H9 (cell line): Measurements from ENCODE around the gene ITCH. TPM values are rescaled to one million over a fixed set of nuclear protein-coding genes. Genes with fewer than 3 reads are reported as not detected.
"Not testable (repeated sequence)": the region's sequence is repeated elsewhere in the genome, so short reads cannot be mapped to it uniquely, and the experiment has no call there.

Experiments used
- DNase-seq: peaks from one replicate; pipeline ENCODE4 v3.0.0-alpha.2; 2017
- H2AFZ ChIP-seq: one replicate; pipeline ENCODE4 v1.6.1; 2013; ENCODE audit warnings: mild to moderate bottlenecking, low read length, control low read depth, moderate library complexity
- H2AK5ac ChIP-seq: 2 replicates; pipeline ENCODE4 v1.6.1; 2013; ENCODE audit warnings: low read length, control low read depth, mixed read lengths; ENCODE audit not compliant: insufficient read length
- H2BK120ac ChIP-seq: one replicate; pipeline ENCODE4 v1.6.1; 2013; ENCODE audit warnings: low read depth, mild to moderate bottlenecking, low read length, control low read depth, inconsistent platforms; ENCODE audit not compliant: poor library complexity, severe bottlenecking
- H2BK12ac ChIP-seq: 2 replicates; pipeline ENCODE4 v1.6.1; 2013; ENCODE audit warnings: low read length, control low read depth, mixed read lengths, low read depth; ENCODE audit not compliant: insufficient read length
- H2BK15ac ChIP-seq: 2 replicates; pipeline ENCODE4 v1.6.1; 2013; ENCODE audit warnings: low read depth, low read length, control low read depth
- H2BK20ac ChIP-seq: one replicate; pipeline ENCODE4 v1.6.1; 2013; ENCODE audit warnings: low read depth, mild to moderate bottlenecking, low read length, control low read depth, inconsistent platforms; ENCODE audit not compliant: poor library complexity, severe bottlenecking
- H2BK5ac ChIP-seq: 2 replicates; pipeline ENCODE4 v1.6.1; 2013; ENCODE audit warnings: low read length, control low read depth, mixed read lengths; ENCODE audit not compliant: insufficient read length
- H3K14ac ChIP-seq: 2 replicates; pipeline ENCODE4 v1.6.1; 2013; ENCODE audit warnings: low read length, control low read depth; ENCODE audit not compliant: insufficient read depth
- H3K18ac ChIP-seq: 2 replicates; pipeline ENCODE4 v1.6.1; 2013; ENCODE audit warnings: low read depth, mild to moderate bottlenecking, mixed read lengths, low read length, control low read depth; ENCODE audit not compliant: insufficient read length
- H3K23ac ChIP-seq: 2 replicates; pipeline ENCODE4 v1.6.1; 2013; ENCODE audit warnings: low read length, control low read depth, mixed read lengths, low read depth; ENCODE audit not compliant: insufficient read length
- H3K23me2 ChIP-seq: 2 replicates; pipeline ENCODE4 v1.6.1; 2013; ENCODE audit warnings: low read depth, mild to moderate bottlenecking, mixed read lengths, low read length, control low read depth; ENCODE audit not compliant: insufficient read length, poor library complexity, severe bottlenecking
- H3K27ac ChIP-seq: 2 replicates; pipeline ENCODE4 v1.5.1; 2013; ENCODE audit warnings: low read length, control low read depth, mixed read lengths, low read depth; ENCODE audit not compliant: insufficient read length
- H3K27me3 ChIP-seq: 2 replicates; pipeline ENCODE4 v1.6.1; 2013; ENCODE audit warnings: low read length, control low read depth, inconsistent platforms; ENCODE audit not compliant: insufficient read depth
- H3K4ac ChIP-seq: 2 replicates; pipeline ENCODE4 v1.6.1; 2013; ENCODE audit warnings: low read depth, mild to moderate bottlenecking, control low read depth, inconsistent platforms, low read length, moderate library complexity
- H3K4me1 ChIP-seq: 2 replicates; pipeline ENCODE4 v1.6.1; 2013; ENCODE audit warnings: low read length, control low read depth, inconsistent platforms; ENCODE audit not compliant: insufficient read depth
- H3K4me2 ChIP-seq: 2 replicates; pipeline ENCODE4 v1.6.1; 2013; ENCODE audit warnings: low read length, control low read depth, mixed read lengths; ENCODE audit not compliant: insufficient read length, insufficient read depth
- H3K56ac ChIP-seq: 2 replicates; pipeline ENCODE4 v1.6.1; 2013; ENCODE audit warnings: low read depth, mild to moderate bottlenecking, mixed read lengths, low read length, control low read depth; ENCODE audit not compliant: insufficient read length
- H3K79me1 ChIP-seq: 2 replicates; pipeline ENCODE4 v1.6.1; 2013; ENCODE audit warnings: low read depth, mild to moderate bottlenecking, moderate library complexity, low read length, control low read depth, inconsistent platforms; ENCODE audit not compliant: insufficient read depth, poor library complexity, severe bottlenecking
- H3K79me2 ChIP-seq: 2 replicates; pipeline ENCODE4 v1.6.1; 2013; ENCODE audit warnings: low read length, control low read depth, inconsistent platforms; ENCODE audit not compliant: insufficient read depth
- H3K9ac ChIP-seq: 2 replicates; pipeline ENCODE4 v1.6.1; 2013; ENCODE audit warnings: low read length, control low read depth, mixed read lengths; ENCODE audit not compliant: insufficient read length; ENCODE audit errors: extremely low read depth
- H3K9me3 ChIP-seq: one replicate; pipeline ENCODE4 v1.6.1; 2013; ENCODE audit warnings: low read depth, low read length, inconsistent platforms; ENCODE audit not compliant: control insufficient read depth
- H3T11ph ChIP-seq: one replicate; pipeline ENCODE4 v1.6.1; 2013; ENCODE audit warnings: mild to moderate bottlenecking, low read length, control low read depth, inconsistent platforms
- H4K20me1 ChIP-seq: one replicate; pipeline ENCODE4 v1.6.1; 2013; ENCODE audit not compliant: control insufficient read depth, insufficient read length, insufficient read depth
- H4K5ac ChIP-seq: 2 replicates; pipeline ENCODE4 v1.6.1; 2013; ENCODE audit warnings: low read depth, mild to moderate bottlenecking, mixed read lengths, low read length, control low read depth; ENCODE audit not compliant: insufficient read length
- H4K8ac ChIP-seq: replicated peaks from 2 replicates; pipeline ENCODE4 v1.6.1; 2013; ENCODE audit warnings: low read length, control low read depth, mixed read lengths, low read depth; ENCODE audit not compliant: insufficient read length
- H4K91ac ChIP-seq: 2 replicates; pipeline ENCODE4 v1.6.1; 2013; ENCODE audit warnings: low read depth, mild to moderate bottlenecking, moderate library complexity, mixed read lengths, low read length, control low read depth; ENCODE audit not compliant: insufficient read length
- H3K27ac Mint-ChIP-seq, 3 experiments: 2 replicates in 2 of 3; 3 replicates in 1 of 3; pipeline ENCODE4 v1.8.0; 2020 to 2021; ENCODE audit warnings: mixed read lengths in 3 of 3, mild to moderate bottlenecking in 1 of 3, moderate library complexity in 1 of 3
- H3K27me3 Mint-ChIP-seq: 2 replicates; pipeline ENCODE4 v1.8.0; 2021; ENCODE audit warnings: low read depth, mild to moderate bottlenecking, moderate library complexity, mixed read lengths
- H3K36me3 Mint-ChIP-seq, 3 experiments: 2 replicates in 2 of 3; 3 replicates in 1 of 3; pipeline ENCODE4 v1.8.0; 2020 to 2021; ENCODE audit warnings: low read depth in 3 of 3, mixed read lengths in 3 of 3; ENCODE audit not compliant: insufficient read depth in 1 of 3
- H3K4me1 Mint-ChIP-seq, 2 experiments: 2 replicates each; pipeline ENCODE4 v1.8.0; 2020; ENCODE audit warnings: mixed read lengths in 2 of 2
- H3K4me3 Mint-ChIP-seq, 2 experiments: 2 replicates in 1 of 2; 3 replicates in 1 of 2; pipeline ENCODE4 v1.8.0; 2020 to 2021; ENCODE audit warnings: mild to moderate bottlenecking in 2 of 2, mixed read lengths in 2 of 2, moderate library complexity in 1 of 2
- H3K9me3 Mint-ChIP-seq, 2 experiments: 2 replicates in 1 of 2; 3 replicates in 1 of 2; pipeline ENCODE4 v1.8.0; 2020; ENCODE audit warnings: mild to moderate bottlenecking in 2 of 2, mixed read lengths in 2 of 2, moderate library complexity in 1 of 2
- CTCF ChIP-seq: fragments of 200-600 bp; sonication (generic); conservative IDR thresholded peaks from 3 replicates; pipeline ENCODE4 v1.8.0; 2021; ENCODE audit warnings: antibody characterized with exemption, mild to moderate bottlenecking
- WGBS: extraction: QIAGEN DNeasy Blood & Tissue Kit; methylation state at CpG from one replicate; pipeline ENCODE4 v1.1.7; 2013; ENCODE audit warnings: missing lambda C conversion rate, low lambda C conversion rate, mixed read lengths; ENCODE audit not compliant: insufficient read length; ENCODE audit errors: extremely low coverage; 5-methylcytosine and 5-hydroxymethylcytosine counted together
- total RNA-seq: library from RNA; stranded (reverse); gene quantifications from 2 replicates; pipeline ENCODE4 v1.2.1, GENCODE V29; 2021

Gene ITCH
- total RNA-seq, 1 experiment from 2014 or later: 55.9 TPM

GRCh38 chr20:34439168-34439567 lies 76.1 kb downstream of the ITCH start:
- Histone ChIP-seq H3K9ac (no peak overlapping the region), H3K79me2 (no peaks in the 10 kb centered on the region), H4K20me1 (no peaks in the 10 kb centered on the region), H3K27me3 (no peaks in the 10 kb centered on the region), H4K8ac (no peak overlapping the region), H3K23me2 (no peaks in the 10 kb centered on the region), H3K9me3 (no peaks in the 10 kb centered on the region), H3K27ac (no peak overlapping the region), H2BK5ac (no peak overlapping the region), H2BK12ac (no peak overlapping the region), H2BK15ac (no peak overlapping the region), H2AFZ (no peak overlapping the region), H3K79me1 (no peaks in the 10 kb centered on the region), H3K14ac (no peak overlapping the region), H2BK20ac (no peak overlapping the region), H4K91ac (no peak overlapping the region), H3K56ac (no peak overlapping the region), H3K18ac (no peak overlapping the region), H3K23ac (no peak overlapping the region), H3T11ph (no peak overlapping the region), H3K4me2 (no peak overlapping the region), H2AK5ac (no peak overlapping the region), H3K4me1 (no peaks in the 10 kb centered on the region), H4K5ac (no peak overlapping the region), H3K4ac (no peak overlapping the region), H2BK120ac (no peak overlapping the region)
- Mint-ChIP-seq H3K9me3 (no peaks in the 10 kb centered on the region), H3K36me3 (peaks cover 20 to 63% (median 43%) of the 10 kb centered on the region in 3 experiments; a peak in 6 of 7 replicates), H3K4me3 (no peak overlapping the region), H3K4me1 (no peaks in the 10 kb centered on the region), H3K27ac (no peak overlapping the region), H3K27me3 (no peaks in the 10 kb centered on the region)
- no CpG with 5 or more reads among the region's 5 CpGs for WGBS
- no peak for DNase-seq
- TF ChIP-seq CTCF: no peak

- not testable (repeated sequence) for H2BK5ac ChIP-seq, H4K8ac ChIP-seq, H3T11ph ChIP-seq, H3K4me2 ChIP-seq, H4K20me1 ChIP-seq, H3K27me3 Mint-ChIP-seq, H3K56ac ChIP-seq, H2BK120ac ChIP-seq, H3K27me3 ChIP-seq, H3K14ac ChIP-seq, H2AK5ac ChIP-seq, H3K9me3 Mint-ChIP-seq, H3K9me3 ChIP-seq, H3K4me1 Mint-ChIP-seq, H3K4ac ChIP-seq, H3K9ac ChIP-seq, H4K91ac ChIP-seq, H3K23me2 ChIP-seq, H2BK20ac ChIP-seq, H3K79me1 ChIP-seq, H3K27ac ChIP-seq, H3K27ac Mint-ChIP-seq, H3K18ac ChIP-seq, H2BK12ac ChIP-seq, H3K79me2 ChIP-seq, DNase-seq, H3K4me3 Mint-ChIP-seq, H2BK15ac ChIP-seq, H3K23ac ChIP-seq, H4K5ac ChIP-seq, H2AFZ ChIP-seq, H3K4me1 ChIP-seq
- WGBS: no CpG with 5 or more reads among the region's 3 CpGs
- peaks cover 24 to 81% (median 64%) of the 10 kb centered on the region in 3 experiments; a peak in 6 of 7 replicates for H3K36me3 Mint-ChIP-seq
Measured at GRCh38 chr20:34441423-34441822, 78.3 kb downstream of the ITCH start.
